Esophagus (tissue), 2 donors: ENCODE measurements around the gene TCEAL1. TPM values are rescaled to one million over a fixed set of nuclear protein-coding genes. Genes with fewer than 3 reads are reported as not detected.

ENCODE experiments used
- H3K27ac ChIP-seq, 2 donors: one replicate each; pipeline ENCODE4 v1.5.1; 2013; ENCODE audit warnings: low read depth in 2 of 2, mild to moderate bottlenecking in 2 of 2, inconsistent platforms in 1 of 2, low read length in 1 of 2, moderate library complexity in 1 of 2
- H3K27me3 ChIP-seq, 2 donors: one replicate each; pipeline ENCODE4 v1.6.1; 2013; ENCODE audit warnings: low read length in 2 of 2, control low read depth in 1 of 2, mild to moderate bottlenecking in 1 of 2; ENCODE audit not compliant: insufficient read depth in 2 of 2, control insufficient read depth in 1 of 2
- H3K36me3 ChIP-seq, 2 donors: one replicate each; pipeline ENCODE4 v1.6.1; 2013; ENCODE audit warnings: low read length in 1 of 2; ENCODE audit not compliant: control insufficient read depth in 2 of 2, insufficient read depth in 2 of 2
- H3K4me1 ChIP-seq, 2 donors: one replicate each; pipeline ENCODE4 v1.6.1; 2013; ENCODE audit warnings: low read length in 1 of 2; ENCODE audit not compliant: control insufficient read depth in 2 of 2, insufficient read depth in 2 of 2
- H3K4me3 ChIP-seq, 2 donors: one replicate each; pipeline ENCODE4 v1.5.1; 2013; ENCODE audit warnings: low read length in 2 of 2, mild to moderate bottlenecking in 2 of 2, low read depth in 1 of 2, moderate library complexity in 1 of 2
- H3K9me3 ChIP-seq, 2 donors: one replicate each; pipeline ENCODE4 v1.6.1; 2013; ENCODE audit warnings: mild to moderate bottlenecking in 2 of 2, low read depth in 1 of 2, low read length in 1 of 2, moderate library complexity in 1 of 2; ENCODE audit not compliant: control insufficient read depth in 2 of 2, insufficient read depth in 1 of 2
- WGBS, 2 donors: extraction: QIAGEN DNeasy Blood & Tissue Kit; methylation state at CpG; one replicate each; pipeline ENCODE4 v1.1.7; 2013; 5-methylcytosine and 5-hydroxymethylcytosine counted together
- polyA plus RNA-seq, 2 donors: library from polyadenylated mRNA; stranded (reverse); fragments of 200-250 nt; gene quantifications; one replicate each; pipeline ENCODE4 v1.2.3, GENCODE V29; 2013
- donor health status: healthy with polysubstance abuse.
- donor health status: Bipolar disorder and iron deficiency.

The TCEAL1 gene
- polyA plus RNA-seq, 2 donors: 13.3 to 25.9 TPM

GRCh38 chrX:103608306-103608963 lies 20.3 kb upstream of the TCEAL1 start:
- Histone ChIP-seq H3K9me3 (no peaks in the 10 kb centered on the region), H3K4me1 (no peaks in the 10 kb centered on the region), H3K4me3 (peak overlapping the region; percentile 56 to 72), H3K36me3 (no peaks in the 10 kb centered on the region), H3K27me3 (no peaks in the 10 kb centered on the region), H3K27ac (peak overlapping the region; percentile 83 to 84)
- WGBS, 2 donors: 10 to 29% methylated on average over 21 of the region's 21 CpGs

- Histone ChIP-seq H3K9me3 (no peaks in the 10 kb centered on the region), H3K4me1 (no peaks in the 10 kb centered on the region), H3K36me3 (no peaks in the 10 kb centered on the region), H3K27me3 (no peaks in the 10 kb centered on the region), H3K27ac (no peak overlapping the region), H3K4me3 (no peak overlapping the region)
- 57 to 72% methylated on average over 1 of the region's 1 CpG for WGBS, 2 donors
Observed at GRCh38 chrX:103610282-103610681, 18.5 kb upstream of the TCEAL1 start.

GRCh38 chrX:103613362-103613890 lies 15.3 kb upstream of the TCEAL1 start:
- no peaks in the 10 kb centered on the region for H3K4me1 ChIP-seq
- 36 to 72% methylated on average over 1 of the region's 1 CpG for WGBS, 2 donors
- no peaks in the 10 kb centered on the region for H3K27me3 ChIP-seq
- H3K4me3 ChIP-seq: no peak overlapping the region
- no peaks in the 10 kb centered on the region for H3K36me3 ChIP-seq
- no peaks in the 10 kb centered on the region for H3K9me3 ChIP-seq
- no peak overlapping the region for H3K27ac ChIP-seq

GRCh38 chrX:103614999-103615398 lies 13.8 kb upstream of the TCEAL1 start:
- 87 to 94% methylated on average over 1 of the region's 1 CpG for WGBS, 2 donors
- Histone ChIP-seq H3K27me3 (no peaks in the 10 kb centered on the region), H3K4me3 (no peak overlapping the region), H3K27ac (no peak overlapping the region), H3K9me3 (no peaks in the 10 kb centered on the region), H3K4me1 (no peaks in the 10 kb centered on the region), H3K36me3 (no peaks in the 10 kb centered on the region)

DNA sequence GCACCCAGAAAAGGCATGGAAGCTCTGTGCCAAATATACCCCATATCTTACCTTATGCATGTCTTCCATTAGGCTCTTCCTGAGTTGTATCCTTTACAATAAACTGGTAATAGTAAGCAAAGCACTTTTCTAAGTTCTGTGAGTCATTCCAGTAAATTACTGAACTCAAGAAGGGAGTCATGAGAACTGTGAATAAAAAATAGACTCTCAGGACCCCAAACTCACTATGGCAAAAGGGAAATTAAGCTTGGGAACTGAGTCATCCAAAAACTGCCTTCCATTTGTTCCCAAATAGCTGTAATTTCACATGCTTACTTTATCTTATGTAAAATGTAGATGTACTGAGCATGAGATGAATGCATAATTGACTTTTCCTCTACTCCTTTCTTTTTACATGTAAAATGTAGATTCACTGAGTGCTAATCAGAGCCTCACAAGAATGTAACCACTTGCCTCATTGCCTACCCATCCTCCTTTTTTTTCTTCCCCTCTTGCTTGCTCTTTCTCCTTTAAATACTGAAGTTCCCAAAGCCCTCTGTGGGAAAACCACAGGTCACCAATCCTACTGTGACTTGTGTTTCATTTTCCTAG lies 12.9 kb upstream of the TCEAL1 start:
- H3K36me3 ChIP-seq: no peaks in the 10 kb centered on the region
- H3K9me3 ChIP-seq: no peaks in the 10 kb centered on the region
- no peaks in the 10 kb centered on the region for H3K4me1 ChIP-seq
- H3K27ac ChIP-seq: no peak overlapping the region
- no peak overlapping the region for H3K4me3 ChIP-seq
- H3K27me3 ChIP-seq: no peaks in the 10 kb centered on the region

DNA sequence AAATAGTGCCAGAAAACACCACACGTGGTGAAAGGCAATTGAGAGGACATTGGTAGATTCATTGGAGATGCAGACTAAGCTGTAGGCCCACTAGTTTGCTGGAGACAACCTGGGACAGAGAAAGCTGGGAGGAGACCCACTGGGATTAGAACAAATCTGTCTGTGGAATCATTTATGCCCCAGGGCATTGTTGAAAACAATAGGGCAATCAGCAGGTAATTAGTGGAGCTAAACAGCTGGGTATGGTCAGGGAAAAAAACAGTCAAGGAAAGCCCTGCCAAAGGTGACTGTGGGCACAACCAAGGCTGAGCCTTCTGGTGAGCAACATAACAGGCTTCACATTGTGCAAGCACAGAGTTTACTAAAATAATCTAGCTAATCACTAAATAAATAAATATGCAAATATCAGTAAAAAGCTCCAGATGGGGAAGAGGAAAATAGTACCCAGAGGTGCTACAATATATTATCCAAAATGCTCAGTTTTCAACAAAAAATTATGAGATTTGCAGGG lies 12.0 kb upstream of the TCEAL1 start:
- Histone ChIP-seq H3K4me1 (no peaks in the 10 kb centered on the region), H3K9me3 (no peaks in the 10 kb centered on the region), H3K27ac (no peak overlapping the region), H3K4me3 (no peak overlapping the region), H3K36me3 (no peaks in the 10 kb centered on the region), H3K27me3 (no peaks in the 10 kb centered on the region)
- 25 to 42% methylated on average over 1 of the region's 1 CpG for WGBS, 2 donors

DNA sequence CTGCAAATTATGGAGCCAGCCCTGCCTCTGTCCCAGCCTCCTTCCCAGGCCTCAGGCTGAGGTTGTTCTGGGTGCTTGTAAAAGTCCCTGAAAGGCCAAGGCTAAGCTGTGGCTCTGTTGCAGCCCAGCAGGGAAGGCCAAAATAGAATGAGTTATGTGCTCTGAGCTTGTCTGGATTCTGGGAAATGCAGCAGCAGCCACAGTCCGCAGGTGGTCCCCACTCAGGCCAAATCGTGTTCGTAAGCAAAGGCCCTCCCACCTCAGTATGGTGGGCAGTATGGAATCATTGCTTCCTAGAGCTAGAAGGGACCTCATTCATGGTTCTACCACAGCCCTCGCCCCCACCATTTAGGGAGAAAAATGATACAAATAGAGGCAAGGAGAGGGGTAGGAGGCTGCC lies 4.7 kb upstream of the TCEAL1 start:
- Histone ChIP-seq H3K27ac (peak overlapping the region in 1 of 2 donors; percentile 0), H3K27me3 (no peaks in the 10 kb centered on the region), H3K4me1 (no peaks in the 10 kb centered on the region), H3K4me3 (no peak overlapping the region), H3K9me3 (no peaks in the 10 kb centered on the region), H3K36me3 (no peaks in the 10 kb centered on the region)
- 70 to 82% methylated on average over 4 of the region's 4 CpGs for WGBS, 2 donors

- no peaks in the 10 kb centered on the region for H3K9me3 ChIP-seq
- H3K27me3 ChIP-seq: no peaks in the 10 kb centered on the region
- no peak overlapping the region for H3K4me3 ChIP-seq
- no peaks in the 10 kb centered on the region for H3K4me1 ChIP-seq
- no peaks in the 10 kb centered on the region for H3K36me3 ChIP-seq
- no peak overlapping the region for H3K27ac ChIP-seq
Observed at GRCh38 chrX:103626855-103627254, 1.9 kb upstream of the TCEAL1 start.

- H3K9me3 ChIP-seq: no peaks in the 10 kb centered on the region
- H3K4me3 ChIP-seq: peak overlapping the region; percentile 60 to 67
- no peaks in the 10 kb centered on the region for H3K27me3 ChIP-seq
- 2 to 22% methylated on average over 48 of the region's 49 CpGs for WGBS, 2 donors
- H3K27ac ChIP-seq: peak overlapping the region; percentile 83 to 86
- H3K36me3 ChIP-seq: no peaks in the 10 kb centered on the region
- no peaks in the 10 kb centered on the region for H3K4me1 ChIP-seq
Observed at GRCh38 chrX:103629318-103630170, 769 bp downstream of the TCEAL1 start.
